Measurements from ENCODE around the gene RPS6KA1.

GRCh38 chr1:26518355-26518754 is 11.2 kb upstream of the RPS6KA1 start:
- TF ChIP-seq, protein P1, sequence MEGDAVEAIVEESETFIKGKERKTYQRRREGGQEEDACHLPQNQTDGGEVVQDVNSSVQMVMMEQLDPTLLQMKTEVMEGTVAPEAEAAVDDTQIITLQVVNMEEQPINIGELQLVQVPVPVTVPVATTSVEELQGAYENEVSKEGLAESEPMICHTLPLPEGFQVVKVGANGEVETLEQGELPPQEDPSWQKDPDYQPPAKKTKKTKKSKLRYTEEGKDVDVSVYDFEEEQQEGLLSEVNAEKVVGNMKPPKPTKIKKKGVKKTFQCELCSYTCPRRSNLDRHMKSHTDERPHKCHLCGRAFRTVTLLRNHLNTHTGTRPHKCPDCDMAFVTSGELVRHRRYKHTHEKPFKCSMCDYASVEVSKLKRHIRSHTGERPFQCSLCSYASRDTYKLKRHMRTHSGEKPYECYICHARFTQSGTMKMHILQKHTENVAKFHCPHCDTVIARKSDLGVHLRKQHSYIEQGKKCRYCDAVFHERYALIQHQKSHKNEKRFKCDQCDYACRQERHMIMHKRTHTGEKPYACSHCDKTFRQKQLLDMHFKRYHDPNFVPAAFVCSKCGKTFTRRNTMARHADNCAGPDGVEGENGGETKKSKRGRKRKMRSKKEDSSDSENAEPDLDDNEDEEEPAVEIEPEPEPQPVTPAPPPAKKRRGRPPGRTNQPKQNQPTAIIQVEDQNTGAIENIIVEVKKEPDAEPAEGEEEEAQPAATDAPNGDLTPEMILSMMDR (IDR thresholded peaks at IDR 0.05): no peak
- TF ChIP-seq POLR2AphosphoS5 (IDR thresholded peaks at IDR 0.05): no peak
- no peak for TF ChIP-seq EP300 (IDR thresholded peaks at IDR 0.05; ENCODE audit: low read depth)
